GM03348 (cell line): ENCODE data around the gene MYH9.
A peak's percentile ranks its signal among the peaks of the same experiment; 100 is the strongest.

Experiments
- DNase-seq: peaks from one replicate; pipeline ENCODE4 v3.0.0; 2012; ENCODE audit warnings: low spot score

MYH9 gene

GRCh38 chr22:36367479-36367878, 20.3 kb downstream of the MYH9 start:
- DNase-seq: no peak

GRCh38 chr22:36367066-36367465, 20.7 kb downstream of the MYH9 start:
- no peak for DNase-seq

- no peak for DNase-seq
Observed at GRCh38 chr22:36366291-36366708, 21.5 kb downstream of the MYH9 start.

GRCh38 chr22:36365020-36365411, 22.8 kb downstream of the MYH9 start:
- DNase-seq: peak; percentile 75

GRCh38 chr22:36364255-36365019, 23.3 kb downstream of the MYH9 start:
- DNase-seq: no peak

- no peak for DNase-seq
Observed at GRCh38 chr22:36363349-36363981, 24.3 kb downstream of the MYH9 start.

GRCh38 chr22:36362932-36363331, 24.8 kb downstream of the MYH9 start:
- peak; percentile 52 for DNase-seq

GRCh38 chr22:36362075-36362474, 25.7 kb downstream of the MYH9 start:
- DNase-seq: no peak

GRCh38 chr22:36360871-36361383, 26.8 kb downstream of the MYH9 start:
- no peak for DNase-seq

GRCh38 chr22:36360011-36360410, 27.8 kb downstream of the MYH9 start:
- DNase-seq: no peak

GRCh38 chr22:36359470-36359996, 28.2 kb downstream of the MYH9 start:
- no peak for DNase-seq

- peak; percentile 48 for DNase-seq
Observed at GRCh38 chr22:36358533-36359469, 29.0 kb downstream of the MYH9 start.

- no peak for DNase-seq
Observed at GRCh38 chr22:36356708-36357624, 30.8 kb downstream of the MYH9 start.

- no peak for DNase-seq
Observed at GRCh38 chr22:36355894-36356293, 31.9 kb downstream of the MYH9 start.

GRCh38 chr22:36355362-36355761, 32.4 kb downstream of the MYH9 start:
- DNase-seq: no peak

GRCh38 chr22:36352803-36353507, 34.8 kb downstream of the MYH9 start:
- no peak for DNase-seq

- no peak for DNase-seq
Observed at GRCh38 chr22:36351921-36352802, 35.6 kb downstream of the MYH9 start.

GRCh38 chr22:36350751-36351594, 36.8 kb downstream of the MYH9 start:
- DNase-seq: no peak
